Measurements from ENCODE around the gene METTL16.

DNA sequence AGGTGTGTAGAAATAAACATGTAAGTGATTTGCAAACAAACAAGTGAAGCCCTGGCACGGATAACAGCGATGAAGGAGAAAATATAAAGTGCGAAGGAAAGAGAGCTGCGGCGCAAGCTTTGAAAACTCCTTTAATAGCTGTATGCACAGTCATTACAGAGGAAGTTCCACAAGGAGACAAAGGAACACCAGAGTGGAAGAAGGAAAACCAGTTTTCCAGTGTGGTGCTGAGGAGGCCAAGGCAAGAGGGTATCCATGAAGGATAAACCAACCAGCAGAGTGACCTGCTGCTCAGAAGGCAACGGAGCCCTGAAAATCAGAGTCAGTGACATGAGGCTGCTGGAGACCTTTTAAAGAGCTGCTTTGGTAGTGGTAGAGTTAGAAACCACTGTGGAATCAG lies 24.4 kb downstream of the METTL16 start:
- no peak for TF ChIP-seq POLR2AphosphoS5 (IDR thresholded peaks at IDR 0.05)
- TF ChIP-seq, protein P1, sequence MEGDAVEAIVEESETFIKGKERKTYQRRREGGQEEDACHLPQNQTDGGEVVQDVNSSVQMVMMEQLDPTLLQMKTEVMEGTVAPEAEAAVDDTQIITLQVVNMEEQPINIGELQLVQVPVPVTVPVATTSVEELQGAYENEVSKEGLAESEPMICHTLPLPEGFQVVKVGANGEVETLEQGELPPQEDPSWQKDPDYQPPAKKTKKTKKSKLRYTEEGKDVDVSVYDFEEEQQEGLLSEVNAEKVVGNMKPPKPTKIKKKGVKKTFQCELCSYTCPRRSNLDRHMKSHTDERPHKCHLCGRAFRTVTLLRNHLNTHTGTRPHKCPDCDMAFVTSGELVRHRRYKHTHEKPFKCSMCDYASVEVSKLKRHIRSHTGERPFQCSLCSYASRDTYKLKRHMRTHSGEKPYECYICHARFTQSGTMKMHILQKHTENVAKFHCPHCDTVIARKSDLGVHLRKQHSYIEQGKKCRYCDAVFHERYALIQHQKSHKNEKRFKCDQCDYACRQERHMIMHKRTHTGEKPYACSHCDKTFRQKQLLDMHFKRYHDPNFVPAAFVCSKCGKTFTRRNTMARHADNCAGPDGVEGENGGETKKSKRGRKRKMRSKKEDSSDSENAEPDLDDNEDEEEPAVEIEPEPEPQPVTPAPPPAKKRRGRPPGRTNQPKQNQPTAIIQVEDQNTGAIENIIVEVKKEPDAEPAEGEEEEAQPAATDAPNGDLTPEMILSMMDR (IDR thresholded peaks at IDR 0.05), result no peak
